Dermis microvascular lymphatic vessel endothelial cell (primary cell): ENCODE data around the gene ANKH. TPM values are rescaled to one million over a fixed set of nuclear protein-coding genes. Genes with fewer than 3 reads are reported as not detected.
A peak's percentile ranks its signal among the peaks of the same experiment; 100 is the strongest.
"Not testable (repeated sequence)": the region's sequence is repeated elsewhere in the genome, so short reads cannot be mapped to it uniquely, and the experiment has no call there.

Experiments
- DNase-seq, 2 donors: peaks; one replicate each; pipeline versions ENCODE4 v3.0.0 to v3.0.0-alpha.2; 2010; ENCODE audit warnings: low read depth in 2 of 2
- total RNA-seq: library from RNA; depleted of rRNA; stranded (reverse); fragments of >200 nt; gene quantifications from 2 replicates; pipeline ENCODE4 v1.2.1, GENCODE V29; 2014

The ANKH gene
- total RNA-seq, 1 donor from 2014 or later, result 12.7 TPM

DNA sequence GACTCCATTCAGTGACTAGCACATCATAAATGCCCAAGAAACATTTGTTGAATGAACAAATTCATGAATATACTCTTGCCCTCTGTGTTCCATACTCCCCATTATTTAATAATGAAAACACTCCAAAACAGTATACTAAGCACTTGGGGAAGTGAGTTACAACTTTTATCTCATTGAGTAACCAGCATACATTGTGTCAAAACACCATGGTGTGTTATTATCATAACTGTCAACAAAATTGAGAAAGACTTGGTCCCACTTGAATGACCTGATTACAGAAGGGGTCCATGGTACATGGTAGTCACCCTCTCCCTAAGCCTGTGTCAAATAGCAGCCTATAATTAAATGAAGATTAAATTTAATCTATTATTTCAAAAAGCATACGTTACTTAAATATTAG lies 16.2 kb downstream of the ANKH start:
- DNase-seq, result no peak

- no peak for DNase-seq
Observed at GRCh38 chr5:14854799-14855198, 16.8 kb downstream of the ANKH start.

- DNase-seq, result no peak
Observed at GRCh38 chr5:14853685-14854084, 17.9 kb downstream of the ANKH start.

DNA sequence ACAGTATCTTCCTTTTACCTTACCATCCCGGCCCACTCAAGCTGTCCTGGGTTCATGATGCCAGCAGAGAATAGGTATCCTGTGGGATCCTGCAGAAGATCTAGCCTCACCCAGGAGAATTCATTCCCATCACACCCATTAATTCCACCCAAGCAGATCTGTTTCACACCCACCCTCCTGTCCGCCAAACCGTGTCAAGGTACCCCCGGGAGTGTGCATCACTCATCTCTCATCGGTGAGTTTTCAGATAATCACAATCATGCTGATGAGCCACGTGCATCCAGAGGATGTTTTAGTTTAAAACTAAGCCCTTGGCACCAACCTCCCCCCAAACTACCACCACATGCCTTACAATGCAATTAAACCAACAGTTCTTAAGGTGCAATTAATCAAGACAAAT lies 18.8 kb downstream of the ANKH start:
- DNase-seq, result no peak

GRCh38 chr5:14851999-14852526 lies 19.5 kb downstream of the ANKH start:
- no peak for DNase-seq

GRCh38 chr5:14851597-14851996 lies 20.0 kb downstream of the ANKH start:
- DNase-seq, result no peak

- no peak for DNase-seq
Observed at GRCh38 chr5:14851050-14851419, 20.5 kb downstream of the ANKH start.

DNA sequence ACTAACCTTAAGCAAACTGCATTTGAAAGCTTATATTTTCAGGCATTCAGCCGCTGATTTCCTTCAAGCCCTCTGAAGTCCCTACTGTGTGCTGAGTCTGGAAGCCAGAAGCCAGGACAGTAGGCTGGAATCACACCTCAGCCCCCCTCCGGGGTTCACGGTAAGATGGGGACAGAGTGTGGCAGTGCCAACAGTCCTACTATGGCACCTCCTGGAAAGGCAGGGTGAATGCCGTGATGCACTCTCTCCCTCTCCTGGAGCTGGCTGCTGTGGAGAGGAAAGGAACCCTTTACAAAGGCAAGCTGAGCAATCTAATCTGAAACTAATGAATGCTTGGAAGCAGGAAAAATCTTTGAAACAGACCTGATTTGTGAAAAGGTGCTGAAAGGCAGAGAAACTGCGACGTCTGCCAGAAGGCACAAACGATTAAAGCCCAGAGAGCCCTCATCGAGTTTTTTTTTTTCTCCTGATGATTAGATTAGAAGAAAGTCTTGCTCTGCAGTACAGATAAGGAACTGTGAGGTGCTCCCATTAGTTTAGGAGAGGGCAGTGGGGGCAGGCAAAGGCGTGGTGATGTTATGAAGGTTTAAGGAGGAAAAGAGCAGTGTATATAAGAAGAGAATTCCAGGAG lies 21.0 kb downstream of the ANKH start:
- no peak for DNase-seq

DNA sequence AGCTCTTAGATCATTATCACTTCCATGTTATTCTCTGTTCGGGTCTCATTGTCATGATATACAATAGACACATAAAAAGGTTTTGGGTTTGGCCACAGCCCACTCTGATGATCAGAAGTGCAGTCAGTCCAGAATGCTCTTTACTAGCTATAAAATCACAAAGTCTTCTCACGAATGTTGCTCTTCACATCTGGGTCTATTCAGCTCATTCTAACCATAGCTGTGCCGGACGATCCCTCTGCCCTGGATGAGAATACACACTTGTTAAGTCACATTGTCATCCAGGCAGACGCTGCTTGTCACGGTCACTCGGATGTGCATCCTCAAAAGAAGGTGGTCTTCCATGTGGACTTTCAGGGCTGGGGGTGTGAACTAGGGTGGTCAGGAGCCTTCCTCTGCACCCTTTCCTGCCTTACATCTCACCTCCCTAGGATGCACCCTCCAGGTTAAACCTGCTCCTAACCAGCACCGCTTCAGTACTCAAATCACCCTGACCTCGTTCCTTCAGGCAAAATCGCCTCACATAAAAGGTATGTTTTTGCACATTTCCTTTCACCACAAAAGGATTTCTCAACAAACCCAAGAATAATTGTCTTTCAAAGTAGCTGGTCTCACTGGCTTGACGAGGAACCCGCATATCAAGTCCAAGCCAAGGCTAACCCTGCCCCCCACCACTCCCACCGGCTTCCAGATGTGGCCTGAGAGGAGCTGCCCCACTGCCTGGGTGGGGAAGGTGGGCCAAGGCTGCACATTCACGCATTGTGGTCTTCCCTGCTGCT lies 21.9 kb downstream of the ANKH start:
- no peak for DNase-seq

DNA sequence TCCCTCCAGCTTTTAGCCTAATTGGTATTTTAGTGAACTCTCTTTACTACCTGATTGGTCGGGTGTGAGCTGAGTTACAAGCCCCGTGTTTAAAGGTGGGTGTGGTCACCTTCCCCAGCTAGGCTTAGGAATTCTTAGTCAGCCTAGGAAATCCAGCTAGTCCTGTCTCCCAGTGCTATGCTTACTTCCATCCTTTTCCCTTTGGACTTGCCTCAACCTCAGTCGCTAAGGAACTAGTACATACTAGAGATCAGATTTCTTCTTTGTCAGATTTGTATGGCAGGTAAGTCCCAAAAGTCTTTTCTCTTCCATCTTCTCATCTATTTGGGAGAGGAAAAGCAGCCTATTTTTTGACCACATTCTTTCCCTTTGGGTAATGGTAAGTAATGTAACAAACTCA lies 22.6 kb downstream of the ANKH start:
- not testable (repeated sequence) for DNase-seq

DNA sequence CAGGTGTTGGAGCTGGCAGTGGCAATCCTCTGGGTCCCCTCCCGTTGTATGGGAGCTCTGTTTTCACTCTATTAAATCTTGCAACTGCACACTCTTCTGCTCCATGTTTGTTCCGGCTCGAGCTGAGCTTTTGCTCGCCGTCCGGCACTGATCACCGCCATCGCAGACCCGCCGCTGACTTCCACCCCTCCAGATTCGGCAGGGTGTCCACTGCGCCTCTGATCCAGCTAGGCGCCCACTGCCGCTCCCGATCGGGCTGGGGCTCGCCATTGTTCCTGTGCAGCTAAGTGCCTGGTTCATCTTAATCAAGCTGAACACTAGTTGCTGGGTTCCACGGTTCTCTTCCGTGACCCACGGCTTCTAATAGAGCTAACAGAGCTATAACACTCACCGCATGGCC lies 23.2 kb downstream of the ANKH start:
- no peak for DNase-seq

DNA sequence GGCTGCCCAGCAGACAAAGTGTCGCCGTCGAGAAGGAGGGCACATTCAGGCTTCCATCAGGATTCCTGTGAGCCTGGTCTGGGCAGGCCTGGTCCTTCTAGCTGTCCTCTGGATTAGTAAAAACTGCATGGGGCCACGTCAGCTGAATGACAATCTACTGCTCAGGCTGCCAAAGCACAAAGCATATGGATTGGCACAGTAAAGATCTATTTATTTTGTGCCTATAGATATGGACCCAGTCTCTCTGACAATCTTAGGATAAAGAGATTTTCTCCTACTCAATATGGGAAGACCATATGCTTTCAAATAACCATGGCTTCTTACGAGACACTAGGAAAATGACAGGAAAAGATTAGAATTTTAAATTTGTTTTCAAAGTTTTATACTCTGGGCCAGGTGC lies 24.1 kb downstream of the ANKH start:
- DNase-seq, result no peak

GRCh38 chr5:14842117-14842516 lies 29.5 kb downstream of the ANKH start:
- DNase-seq, result no peak

GRCh38 chr5:14840624-14841023 lies 31.0 kb downstream of the ANKH start:
- DNase-seq, result no peak

DNA sequence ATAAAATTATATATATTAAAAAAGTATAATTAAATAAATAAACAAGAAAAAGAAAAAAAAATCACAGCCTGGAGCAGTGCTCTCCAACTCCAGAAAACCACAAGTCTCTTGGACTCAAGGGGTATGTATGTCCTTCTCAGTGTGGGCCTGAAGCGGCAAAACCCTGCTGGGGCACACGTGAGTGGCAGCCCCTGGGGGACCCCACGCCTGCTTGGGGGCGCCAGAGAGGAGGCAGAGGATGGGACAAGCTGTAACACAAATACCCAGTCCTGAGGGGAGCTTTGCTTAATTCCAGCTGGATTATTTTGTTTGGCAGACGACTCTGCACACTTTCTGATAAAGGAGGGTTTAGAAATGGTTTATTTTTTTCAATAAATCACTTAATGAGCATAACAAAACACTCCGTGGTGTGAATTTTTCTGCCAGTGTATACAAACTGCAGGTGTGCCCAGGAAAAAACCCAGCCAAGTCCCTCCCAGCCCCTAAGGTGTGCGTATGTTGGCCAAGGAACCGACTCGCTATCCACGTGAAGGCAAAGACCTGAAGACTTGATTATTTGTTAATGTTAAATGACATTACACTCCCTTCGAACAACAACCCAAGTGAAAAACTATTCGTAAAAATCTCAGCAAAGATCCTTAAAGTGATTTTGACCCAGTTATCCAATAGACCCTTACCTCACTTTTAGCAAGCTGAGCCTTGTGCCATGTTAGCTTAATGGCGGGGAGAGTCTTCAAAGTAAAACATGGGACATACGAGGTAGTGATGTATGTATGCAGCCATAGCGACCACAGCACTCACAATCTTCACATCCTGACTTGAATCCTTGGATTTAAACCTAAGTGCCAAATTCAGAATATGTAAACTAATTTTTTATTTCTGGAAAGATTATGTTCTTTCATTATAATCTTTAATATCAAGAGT lies 32.9 kb downstream of the ANKH start:
- no peak for DNase-seq

DNA sequence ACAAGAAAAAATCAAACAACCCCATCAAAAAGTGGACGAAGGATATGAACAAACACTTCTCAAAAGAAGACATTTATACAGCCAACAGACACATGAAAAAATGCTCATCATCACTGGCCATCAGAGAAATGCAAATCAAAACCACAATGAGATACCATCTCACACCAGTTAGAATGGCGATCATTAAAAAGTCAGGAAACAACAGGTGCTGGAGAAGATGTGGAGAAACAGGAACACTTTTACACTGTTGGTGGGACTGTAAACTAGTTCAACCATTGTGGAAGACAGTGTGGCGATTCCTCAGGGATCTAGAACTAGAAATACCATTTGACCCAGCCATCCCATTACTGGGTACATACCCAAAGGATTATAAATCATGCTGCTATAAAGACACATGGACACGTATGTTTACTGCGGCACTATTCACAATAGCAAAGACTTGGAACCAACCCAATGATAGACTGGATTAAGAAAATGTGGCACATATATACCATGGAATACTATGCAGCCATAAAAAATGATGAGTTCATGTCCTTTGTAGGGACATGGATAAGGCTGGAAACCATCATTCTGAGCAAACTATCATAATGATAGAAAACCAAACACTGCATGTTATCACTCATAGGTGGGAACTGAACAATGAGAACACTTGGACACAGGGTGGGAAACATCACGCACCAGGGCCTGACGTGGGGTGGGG lies 34.0 kb downstream of the ANKH start:
- not testable (repeated sequence) for DNase-seq

GRCh38 chr5:14834584-14835550 lies 36.7 kb downstream of the ANKH start:
- DNase-seq, result peak in 1 of 2 donors; percentile 27

GRCh38 chr5:14834062-14834461 lies 37.5 kb downstream of the ANKH start:
- peak; percentile 69 to 80 for DNase-seq

DNA sequence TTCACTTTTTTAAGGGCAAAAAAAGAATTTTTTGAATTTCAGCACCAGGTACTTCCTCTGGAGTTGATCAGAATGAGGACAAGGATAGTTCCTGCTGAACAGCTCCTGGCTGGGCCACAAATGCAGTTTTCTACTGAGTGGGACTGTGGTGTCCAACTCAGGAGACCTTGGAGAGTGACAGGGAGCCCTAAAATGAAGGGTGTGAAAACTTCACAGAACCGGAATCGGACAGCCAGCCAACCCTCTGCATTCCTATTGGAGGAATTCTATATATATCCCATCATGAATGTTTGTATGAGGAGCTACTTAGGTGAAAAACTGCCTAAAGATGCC lies 40.6 kb downstream of the ANKH start:
- DNase-seq, result peak in 1 of 2 donors; percentile 12
